MM.1S (cell line): Measurements from ENCODE around the gene TNFRSF4.

Experiments
- DNase-seq: peaks from one replicate; pipeline ENCODE4 v3.0.0-alpha.2; 2015
- H2AFZ ChIP-seq: fragments of 300-600 bp; sonication (generic); 2 replicates; pipeline ENCODE4 v1.6.0; 2016; ENCODE audit warnings: antibody characterized with exemption, low read length
- H3F3A ChIP-seq: fragments of 300-600 bp; sonication (generic); 2 replicates; pipeline ENCODE4 v1.6.1; 2016; ENCODE audit warnings: mild to moderate bottlenecking, antibody characterized with exemption, low read length, moderate library complexity, mixed read lengths; ENCODE audit not compliant: insufficient read depth
- H3K27ac ChIP-seq: fragments of 300-600 bp; sonication (generic); 2 replicates; pipeline ENCODE4 v1.5.1; 2016; ENCODE audit warnings: mild to moderate bottlenecking, low read length
- H3K27me3 ChIP-seq: fragments of 300-600 bp; sonication (generic); replicated peaks from 2 replicates; pipeline ENCODE4 v1.6.0; 2016; ENCODE audit warnings: low read length; ENCODE audit not compliant: insufficient read depth
- H3K36me3 ChIP-seq: fragments of 300-600 bp; sonication (generic); replicated peaks from 2 replicates; pipeline ENCODE4 v1.6.1; 2016; ENCODE audit warnings: mild to moderate bottlenecking, low read length, mixed read lengths; ENCODE audit not compliant: insufficient read depth
- H3K4me1 ChIP-seq: fragments of 300-600 bp; sonication (generic); 2 replicates; pipeline ENCODE4 v1.6.1; 2016; ENCODE audit warnings: low read length, mixed read lengths
- H3K4me2 ChIP-seq: fragments of 300-600 bp; sonication (generic); 2 replicates; pipeline ENCODE4 v1.6.0; 2016; ENCODE audit warnings: low read depth, low read length
- H3K4me3 ChIP-seq: fragments of 300-600 bp; sonication (generic); 2 replicates; pipeline ENCODE4 v1.5.1; 2016; ENCODE audit warnings: low read length, mixed read lengths
- H3K79me2 ChIP-seq: fragments of 300-600 bp; sonication (generic); 2 replicates; pipeline ENCODE4 v1.6.1; 2016; ENCODE audit warnings: mixed run types, low read length, mixed read lengths
- H3K9ac ChIP-seq: fragments of 300-600 bp; sonication (generic); 2 replicates; pipeline ENCODE4 v1.6.1; 2016; ENCODE audit warnings: low read length, mixed read lengths
- H3K9me2 ChIP-seq: fragments of 300-600 bp; sonication (generic); replicated peaks from 2 replicates; pipeline ENCODE4 v1.6.1; 2016; ENCODE audit warnings: mild to moderate bottlenecking, low read length, mixed read lengths; ENCODE audit not compliant: insufficient read depth
- H3K9me3 ChIP-seq: fragments of 300-600 bp; sonication (generic); replicated peaks from 2 replicates; pipeline ENCODE4 v1.6.1; 2016; ENCODE audit warnings: mild to moderate bottlenecking, low read length, mixed read lengths; ENCODE audit not compliant: insufficient read depth
- H4K20me1 ChIP-seq: fragments of 300-600 bp; sonication (generic); 2 replicates; pipeline ENCODE4 v1.6.1; 2016; ENCODE audit warnings: mild to moderate bottlenecking, low read length, moderate library complexity, mixed read lengths; ENCODE audit not compliant: insufficient read depth
- CTCF ChIP-seq: fragments of 300-600 bp; sonication (generic); IDR thresholded peaks from 2 replicates; pipeline ENCODE4 v1.5.1; 2016; ENCODE audit warnings: antibody characterized with exemption, low read length, mixed read lengths
- EZH2 ChIP-seq: fragments of 300-600 bp; sonication (generic); optimal IDR thresholded peaks from 2 replicates; pipeline ENCODE3; 2017; ENCODE audit warnings: low read depth, mild to moderate bottlenecking, antibody characterized with exemption, low read length, mixed read lengths
- EZH2phosphoT487 ChIP-seq: fragments of 300-600 bp; sonication (generic); IDR thresholded peaks from 2 replicates; pipeline ENCODE4 v1.6.1; 2018; ENCODE audit warnings: antibody characterized with exemption, low read length

Gene TNFRSF4

GRCh38 chr1:1185101-1185765 is 28.7 kb downstream of the TNFRSF4 start:
- no peak for DNase-seq
- no peaks in the 10 kb centered on the region for H4K20me1 ChIP-seq
- H3K4me3 ChIP-seq, result no peak overlapping the region
- no peaks in the 10 kb centered on the region for H3K9me3 ChIP-seq
- no peak overlapping the region for H2AFZ ChIP-seq
- H3K9me2 ChIP-seq, result no peaks in the 10 kb centered on the region
- H3K79me2 ChIP-seq, result no peaks in the 10 kb centered on the region
- no peak overlapping the region for H3K4me2 ChIP-seq
- no peaks in the 10 kb centered on the region for H3K36me3 ChIP-seq
- peaks cover 90% of the 10 kb centered on the region for H3K27me3 ChIP-seq
- H3K27ac ChIP-seq, result no peak overlapping the region
- no peak for TF ChIP-seq EZH2
- H3K4me1 ChIP-seq, result no peaks in the 10 kb centered on the region
- H3F3A ChIP-seq, result no peaks in the 10 kb centered on the region
- H3K9ac ChIP-seq, result no peak overlapping the region

GRCh38 chr1:1183833-1184775 is 29.8 kb downstream of the TNFRSF4 start:
- DNase-seq, result no peak
- H3K4me1 ChIP-seq, result no peaks in the 10 kb centered on the region
- no peak overlapping the region for H2AFZ ChIP-seq

GRCh38 chr1:1183221-1183747 is 30.7 kb downstream of the TNFRSF4 start:
- Histone ChIP-seq H3K27ac (no peak overlapping the region), H4K20me1 (no peaks in the 10 kb centered on the region), H3K36me3 (no peaks in the 10 kb centered on the region), H3K79me2 (no peaks in the 10 kb centered on the region), H3K4me2 (no peak overlapping the region), H3K9me2 (no peaks in the 10 kb centered on the region), H3K9me3 (no peaks in the 10 kb centered on the region), H2AFZ (no peak overlapping the region), H3K9ac (no peak overlapping the region), H3K27me3 (peaks cover 91% of the 10 kb centered on the region), H3F3A (no peaks in the 10 kb centered on the region), H3K4me1 (no peaks in the 10 kb centered on the region), H3K4me3 (no peak overlapping the region)
- TF ChIP-seq EZH2 (no peak), CTCF (no peak), EZH2phosphoT487 (no peak)
- DNase-seq, result no peak

More at GRCh38 chr1:1183833-1184775, 29.8 kb downstream of the TNFRSF4 start:
- TF ChIP-seq CTCF (no peak), EZH2 (no peak), EZH2phosphoT487 (no peak)
- H3K4me3 ChIP-seq, result no peak overlapping the region
- no peaks in the 10 kb centered on the region for H4K20me1 ChIP-seq
- H3K36me3 ChIP-seq, result no peaks in the 10 kb centered on the region
- H3K27me3 ChIP-seq, result peaks cover 91% of the 10 kb centered on the region
- no peaks in the 10 kb centered on the region for H3K79me2 ChIP-seq
- no peaks in the 10 kb centered on the region for H3K9me3 ChIP-seq
- no peak overlapping the region for H3K9ac ChIP-seq
- H3K27ac ChIP-seq, result no peak overlapping the region
- no peaks in the 10 kb centered on the region for H3F3A ChIP-seq
- no peak overlapping the region for H3K4me2 ChIP-seq
- H3K9me2 ChIP-seq, result no peaks in the 10 kb centered on the region
